ENCODE measurements around the gene PTPN14. TPM values are rescaled to one million over a fixed set of nuclear protein-coding genes. Genes with fewer than 3 reads are reported as not detected.

The PTPN14 gene
- total RNA-seq, 1 experiment from 2014 or later: 88.4 TPM

DNA sequence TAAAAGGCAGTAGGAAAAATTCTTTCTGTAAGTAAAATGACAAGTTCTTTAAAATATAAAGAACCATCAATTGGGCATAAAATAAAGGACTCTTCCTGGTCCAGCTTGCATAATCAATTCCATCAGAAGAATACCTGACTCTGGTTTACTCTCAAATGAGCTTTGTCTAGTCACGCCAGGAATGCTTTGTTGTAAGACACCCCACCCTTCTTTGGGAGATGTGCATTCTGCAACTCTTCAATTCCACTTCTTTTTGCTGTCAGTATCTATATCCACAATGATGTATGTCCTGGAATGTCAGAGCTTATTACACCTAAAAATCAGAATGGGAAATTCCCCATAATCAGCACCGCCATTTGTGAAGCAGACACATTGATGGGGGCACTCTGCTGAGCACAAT, 76.1 kb downstream of the PTPN14 start:
- no peaks in the 10 kb centered on the region for H3K9me3 Mint-ChIP-seq
- CTCF ChIA-PET: interaction anchor here (1.6 kb wide), 1 partner anchor 78 kb away, joined by 3 read pairs; no protein-coding TSS in a partner anchor
- no peaks in the 10 kb centered on the region for H3K27me3 Mint-ChIP-seq (ENCODE audit: low read depth)
- ATAC-seq (no peak), DNase-seq (ENCODE audit: low spot score) (no peak)
- TF ChIP-seq, protein P1, sequence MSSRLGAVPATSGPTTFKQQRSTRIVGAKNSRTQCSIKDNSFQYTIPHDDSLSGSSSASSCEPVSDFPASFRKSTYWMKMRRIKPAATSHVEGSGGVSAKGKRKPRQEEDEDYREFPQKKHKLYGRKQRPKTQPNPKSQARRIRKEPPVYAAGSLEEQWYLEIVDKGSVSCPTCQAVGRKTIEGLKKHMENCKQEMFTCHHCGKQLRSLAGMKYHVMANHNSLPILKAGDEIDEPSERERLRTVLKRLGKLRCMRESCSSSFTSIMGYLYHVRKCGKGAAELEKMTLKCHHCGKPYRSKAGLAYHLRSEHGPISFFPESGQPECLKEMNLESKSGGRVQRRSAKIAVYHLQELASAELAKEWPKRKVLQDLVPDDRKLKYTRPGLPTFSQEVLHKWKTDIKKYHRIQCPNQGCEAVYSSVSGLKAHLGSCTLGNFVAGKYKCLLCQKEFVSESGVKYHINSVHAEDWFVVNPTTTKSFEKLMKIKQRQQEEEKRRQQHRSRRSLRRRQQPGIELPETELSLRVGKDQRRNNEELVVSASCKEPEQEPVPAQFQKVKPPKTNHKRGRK (CRISPR knock-in tag; IDR thresholded peaks at IDR 0.05; ENCODE audit: borderline replicate concordance): no peak
- TF ChIP-seq ELF4 (CRISPR knock-in tag; IDR thresholded peaks at IDR 0.05; ENCODE audit: low read depth) (no peak), ZNF219 (CRISPR knock-in tag; IDR thresholded peaks at IDR 0.05; ENCODE audit: borderline replicate concordance) (no peak), JAZF1 (CRISPR knock-in tag; IDR thresholded peaks at IDR 0.05) (no peak), NR1H2 (CRISPR knock-in tag; IDR thresholded peaks at IDR 0.05) (no peak), ZNF317 (CRISPR knock-in tag; IDR thresholded peaks at IDR 0.05; ENCODE audit: borderline replicate concordance, low read depth) (no peak), CBFB (CRISPR knock-in tag; IDR thresholded peaks at IDR 0.05; ENCODE audit: low read depth) (no peak), ETV6 (CRISPR knock-in tag; IDR thresholded peaks at IDR 0.05) (no peak), ZNF138 (CRISPR knock-in tag; conservative IDR thresholded peaks at IDR 0.05) (no peak), NFE2L1 (CRISPR knock-in tag; IDR thresholded peaks at IDR 0.05) (no peak), RELA (CRISPR knock-in tag; IDR thresholded peaks at IDR 0.05; ENCODE audit: borderline replicate concordance) (no peak)
- TF ChIP-seq, protein P2, sequence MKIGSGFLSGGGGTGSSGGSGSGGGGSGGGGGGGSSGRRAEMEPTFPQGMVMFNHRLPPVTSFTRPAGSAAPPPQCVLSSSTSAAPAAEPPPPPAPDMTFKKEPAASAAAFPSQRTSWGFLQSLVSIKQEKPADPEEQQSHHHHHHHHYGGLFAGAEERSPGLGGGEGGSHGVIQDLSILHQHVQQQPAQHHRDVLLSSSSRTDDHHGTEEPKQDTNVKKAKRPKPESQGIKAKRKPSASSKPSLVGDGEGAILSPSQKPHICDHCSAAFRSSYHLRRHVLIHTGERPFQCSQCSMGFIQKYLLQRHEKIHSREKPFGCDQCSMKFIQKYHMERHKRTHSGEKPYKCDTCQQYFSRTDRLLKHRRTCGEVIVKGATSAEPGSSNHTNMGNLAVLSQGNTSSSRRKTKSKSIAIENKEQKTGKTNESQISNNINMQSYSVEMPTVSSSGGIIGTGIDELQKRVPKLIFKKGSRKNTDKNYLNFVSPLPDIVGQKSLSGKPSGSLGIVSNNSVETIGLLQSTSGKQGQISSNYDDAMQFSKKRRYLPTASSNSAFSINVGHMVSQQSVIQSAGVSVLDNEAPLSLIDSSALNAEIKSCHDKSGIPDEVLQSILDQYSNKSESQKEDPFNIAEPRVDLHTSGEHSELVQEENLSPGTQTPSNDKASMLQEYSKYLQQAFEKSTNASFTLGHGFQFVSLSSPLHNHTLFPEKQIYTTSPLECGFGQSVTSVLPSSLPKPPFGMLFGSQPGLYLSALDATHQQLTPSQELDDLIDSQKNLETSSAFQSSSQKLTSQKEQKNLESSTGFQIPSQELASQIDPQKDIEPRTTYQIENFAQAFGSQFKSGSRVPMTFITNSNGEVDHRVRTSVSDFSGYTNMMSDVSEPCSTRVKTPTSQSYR (CRISPR knock-in tag; IDR thresholded peaks at IDR 0.05): no peak
- TF ChIP-seq, protein P3, sequence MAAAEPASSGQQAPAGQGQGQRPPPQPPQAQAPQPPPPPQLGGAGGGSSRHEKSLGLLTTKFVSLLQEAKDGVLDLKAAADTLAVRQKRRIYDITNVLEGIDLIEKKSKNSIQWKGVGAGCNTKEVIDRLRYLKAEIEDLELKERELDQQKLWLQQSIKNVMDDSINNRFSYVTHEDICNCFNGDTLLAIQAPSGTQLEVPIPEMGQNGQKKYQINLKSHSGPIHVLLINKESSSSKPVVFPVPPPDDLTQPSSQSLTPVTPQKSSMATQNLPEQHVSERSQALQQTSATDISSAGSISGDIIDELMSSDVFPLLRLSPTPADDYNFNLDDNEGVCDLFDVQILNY (CRISPR knock-in tag; IDR thresholded peaks at IDR 0.05): no peak
- TF ChIP-seq, protein P4, sequence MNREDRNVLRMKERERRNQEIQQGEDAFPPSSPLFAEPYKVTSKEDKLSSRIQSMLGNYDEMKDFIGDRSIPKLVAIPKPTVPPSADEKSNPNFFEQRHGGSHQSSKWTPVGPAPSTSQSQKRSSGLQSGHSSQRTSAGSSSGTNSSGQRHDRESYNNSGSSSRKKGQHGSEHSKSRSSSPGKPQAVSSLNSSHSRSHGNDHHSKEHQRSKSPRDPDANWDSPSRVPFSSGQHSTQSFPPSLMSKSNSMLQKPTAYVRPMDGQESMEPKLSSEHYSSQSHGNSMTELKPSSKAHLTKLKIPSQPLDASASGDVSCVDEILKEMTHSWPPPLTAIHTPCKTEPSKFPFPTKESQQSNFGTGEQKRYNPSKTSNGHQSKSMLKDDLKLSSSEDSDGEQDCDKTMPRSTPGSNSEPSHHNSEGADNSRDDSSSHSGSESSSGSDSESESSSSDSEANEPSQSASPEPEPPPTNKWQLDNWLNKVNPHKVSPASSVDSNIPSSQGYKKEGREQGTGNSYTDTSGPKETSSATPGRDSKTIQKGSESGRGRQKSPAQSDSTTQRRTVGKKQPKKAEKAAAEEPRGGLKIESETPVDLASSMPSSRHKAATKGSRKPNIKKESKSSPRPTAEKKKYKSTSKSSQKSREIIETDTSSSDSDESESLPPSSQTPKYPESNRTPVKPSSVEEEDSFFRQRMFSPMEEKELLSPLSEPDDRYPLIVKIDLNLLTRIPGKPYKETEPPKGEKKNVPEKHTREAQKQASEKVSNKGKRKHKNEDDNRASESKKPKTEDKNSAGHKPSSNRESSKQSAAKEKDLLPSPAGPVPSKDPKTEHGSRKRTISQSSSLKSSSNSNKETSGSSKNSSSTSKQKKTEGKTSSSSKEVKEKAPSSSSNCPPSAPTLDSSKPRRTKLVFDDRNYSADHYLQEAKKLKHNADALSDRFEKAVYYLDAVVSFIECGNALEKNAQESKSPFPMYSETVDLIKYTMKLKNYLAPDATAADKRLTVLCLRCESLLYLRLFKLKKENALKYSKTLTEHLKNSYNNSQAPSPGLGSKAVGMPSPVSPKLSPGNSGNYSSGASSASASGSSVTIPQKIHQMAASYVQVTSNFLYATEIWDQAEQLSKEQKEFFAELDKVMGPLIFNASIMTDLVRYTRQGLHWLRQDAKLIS (CRISPR knock-in tag; IDR thresholded peaks at IDR 0.05; ENCODE audit: borderline replicate concordance): no peak
- H3K4me3 Mint-ChIP-seq: no peak overlapping the region
- POLR2A ChIA-PET: interaction anchor here (1.5 kb wide), 1 partner anchor 76 kb away, joined by 5 read pairs; the partner anchor contains the start of gene PTPN14
- peaks cover 67% of the 10 kb centered on the region for H3K4me1 Mint-ChIP-seq
- no peak overlapping the region for H3K27ac Mint-ChIP-seq
- H3K36me3 Mint-ChIP-seq: no peaks in the 10 kb centered on the region

DNA sequence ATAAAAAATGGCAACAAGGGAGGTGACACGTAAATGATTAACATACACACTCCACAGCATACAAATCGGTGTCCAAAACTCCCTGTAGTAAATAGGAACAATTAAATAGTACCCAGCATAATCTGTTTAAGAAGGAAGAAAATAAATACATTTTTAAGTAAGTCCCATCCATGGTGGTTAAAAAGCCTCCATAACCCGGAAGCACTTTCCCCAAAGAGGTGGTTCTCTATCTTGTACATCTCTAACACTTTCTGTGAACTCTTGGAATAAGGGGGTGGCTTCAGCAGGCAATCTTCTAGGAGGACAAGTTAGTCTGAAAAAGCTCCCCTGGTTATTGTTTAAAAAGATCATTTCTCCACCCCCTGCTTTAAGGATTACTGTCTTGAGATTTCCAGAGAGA, 76.9 kb downstream of the PTPN14 start:
- H3K4me3 Mint-ChIP-seq: no peak overlapping the region
- DNase-seq (ENCODE audit: low spot score) (no peak), ATAC-seq (no peak)
- ChIA-PET CTCF (no interaction called here), POLR2A (no interaction called here)
- peak overlapping the region; percentile 42; the same call in 1 of the 2 replicates for H3K27ac Mint-ChIP-seq
- H3K4me1 Mint-ChIP-seq: peaks cover 67% of the 10 kb centered on the region
- no peaks in the 10 kb centered on the region for H3K36me3 Mint-ChIP-seq
- no peaks in the 10 kb centered on the region for H3K9me3 Mint-ChIP-seq
- H3K27me3 Mint-ChIP-seq (ENCODE audit: low read depth): no peaks in the 10 kb centered on the region
- TF ChIP-seq, protein P5, sequence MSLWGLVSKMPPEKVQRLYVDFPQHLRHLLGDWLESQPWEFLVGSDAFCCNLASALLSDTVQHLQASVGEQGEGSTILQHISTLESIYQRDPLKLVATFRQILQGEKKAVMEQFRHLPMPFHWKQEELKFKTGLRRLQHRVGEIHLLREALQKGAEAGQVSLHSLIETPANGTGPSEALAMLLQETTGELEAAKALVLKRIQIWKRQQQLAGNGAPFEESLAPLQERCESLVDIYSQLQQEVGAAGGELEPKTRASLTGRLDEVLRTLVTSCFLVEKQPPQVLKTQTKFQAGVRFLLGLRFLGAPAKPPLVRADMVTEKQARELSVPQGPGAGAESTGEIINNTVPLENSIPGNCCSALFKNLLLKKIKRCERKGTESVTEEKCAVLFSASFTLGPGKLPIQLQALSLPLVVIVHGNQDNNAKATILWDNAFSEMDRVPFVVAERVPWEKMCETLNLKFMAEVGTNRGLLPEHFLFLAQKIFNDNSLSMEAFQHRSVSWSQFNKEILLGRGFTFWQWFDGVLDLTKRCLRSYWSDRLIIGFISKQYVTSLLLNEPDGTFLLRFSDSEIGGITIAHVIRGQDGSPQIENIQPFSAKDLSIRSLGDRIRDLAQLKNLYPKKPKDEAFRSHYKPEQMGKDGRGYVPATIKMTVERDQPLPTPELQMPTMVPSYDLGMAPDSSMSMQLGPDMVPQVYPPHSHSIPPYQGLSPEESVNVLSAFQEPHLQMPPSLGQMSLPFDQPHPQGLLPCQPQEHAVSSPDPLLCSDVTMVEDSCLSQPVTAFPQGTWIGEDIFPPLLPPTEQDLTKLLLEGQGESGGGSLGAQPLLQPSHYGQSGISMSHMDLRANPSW (CRISPR knock-in tag; conservative IDR thresholded peaks at IDR 0.05; ENCODE audit: low read depth): no peak
- TF ChIP-seq ZNF263 (CRISPR knock-in tag; IDR thresholded peaks at IDR 0.05; ENCODE audit: low read depth): no peak
- no peak for TF ChIP-seq ETV6 (CRISPR knock-in tag; IDR thresholded peaks at IDR 0.05)
- TF ChIP-seq, protein P2 (CRISPR knock-in tag; IDR thresholded peaks at IDR 0.05): no peak
- TF ChIP-seq, protein P6, sequence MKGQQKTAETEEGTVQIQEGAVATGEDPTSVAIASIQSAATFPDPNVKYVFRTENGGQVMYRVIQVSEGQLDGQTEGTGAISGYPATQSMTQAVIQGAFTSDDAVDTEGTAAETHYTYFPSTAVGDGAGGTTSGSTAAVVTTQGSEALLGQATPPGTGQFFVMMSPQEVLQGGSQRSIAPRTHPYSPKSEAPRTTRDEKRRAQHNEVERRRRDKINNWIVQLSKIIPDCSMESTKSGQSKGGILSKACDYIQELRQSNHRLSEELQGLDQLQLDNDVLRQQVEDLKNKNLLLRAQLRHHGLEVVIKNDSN (CRISPR knock-in tag; IDR thresholded peaks at IDR 0.05): no peak
- TF ChIP-seq TCF7 (CRISPR knock-in tag; IDR thresholded peaks at IDR 0.05; ENCODE audit: low read depth): no peak
- no peak for TF ChIP-seq MYBL2 (CRISPR knock-in tag; IDR thresholded peaks at IDR 0.05)
